Erythroblast (primary cell): ENCODE results near the gene TNFRSF17.

Experiments used
- GATA1 ChIP-seq: IDR thresholded peaks from 2 replicates; pipeline ENCODE4 v1.6.1; 2011; ENCODE audit warnings: low read depth, mild to moderate bottlenecking, control low read depth, low read length, moderate library complexity
- POLR2A ChIP-seq: IDR thresholded peaks from 2 replicates; pipeline ENCODE4 v1.6.1; 2011; ENCODE audit warnings: mild to moderate bottlenecking, low read length

DNA sequence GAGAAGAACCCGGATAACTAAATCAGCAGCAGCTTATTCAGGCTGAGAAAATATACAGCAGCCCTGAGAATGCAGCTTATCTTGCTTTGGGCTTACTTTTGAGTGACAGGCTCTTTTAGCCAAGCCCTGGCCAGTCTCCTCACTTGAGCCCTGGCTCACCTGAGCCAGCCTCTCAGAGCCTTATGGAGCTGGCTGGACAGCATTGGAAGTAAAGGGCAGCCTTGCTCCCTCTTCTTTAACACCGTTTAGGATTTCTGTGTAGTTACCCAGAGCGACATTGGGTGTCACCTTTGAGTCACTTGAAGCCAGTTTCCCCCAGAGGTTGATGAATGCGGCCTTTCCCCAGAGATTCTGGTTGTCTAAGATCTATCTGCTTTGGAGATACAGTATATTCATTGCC lies 15.5 kb upstream of the TNFRSF17 start:
- no peak for TF ChIP-seq POLR2A
- no peak for TF ChIP-seq GATA1
